Tibial nerve (tissue), 4 donors: ENCODE results near the gene NUP93. TPM values are rescaled to one million over a fixed set of nuclear protein-coding genes. Genes with fewer than 3 reads are reported as not detected.

Experiments used
- DNase-seq, 2 donors: peaks; one replicate each; pipeline ENCODE4 v3.0.0-alpha.2; 2019; ENCODE audit warnings: low spot score in 2 of 2
- H3K27ac ChIP-seq, 4 donors: fragments of 200-600 bp; sonication (generic) in 3 of 4; one replicate each; pipeline ENCODE4 v1.5.1; 2017 to 2019; ENCODE audit warnings: mild to moderate bottlenecking in 1 of 4
- H3K27me3 ChIP-seq, 2 donors: fragments of 200-600 bp; sonication (generic) in 1 of 2; one replicate each; pipeline versions ENCODE4 v1.5.1 to v1.6.0; 2017 to 2019
- H3K36me3 ChIP-seq, 3 donors: fragments of 200-600 bp; sonication (generic); one replicate each; pipeline ENCODE4 v1.5.1; 2018 to 2019
- H3K4me1 ChIP-seq, 4 donors: fragments of 200-600 bp; sonication (generic) in 3 of 4; one replicate each; pipeline ENCODE4 v1.5.1; 2017 to 2019
- H3K4me3 ChIP-seq, 4 donors: fragments of 200-600 bp; sonication (generic) in 3 of 4; one replicate each; pipeline ENCODE4 v1.5.1; 2017 to 2019; ENCODE audit warnings: mild to moderate bottlenecking in 1 of 4, moderate library complexity in 1 of 4
- H3K9me3 ChIP-seq, 4 donors: fragments of 200-600 bp; sonication (generic) in 3 of 4; one replicate each; pipeline ENCODE4 v1.5.1; 2017 to 2019
- CTCF ChIP-seq, 5 experiments: fragments of 200-600 bp in 3 of 5; fragments of 450-650 bp in 2 of 5; sonication (generic) in 3 of 5; IDR thresholded peaks; one replicate each; pipeline ENCODE4 v1.5.1; 2016 to 2019; ENCODE audit warnings: antibody characterized with exemption in 5 of 5, mild to moderate bottlenecking in 3 of 5, moderate library complexity in 2 of 5
- EP300 ChIP-seq, 2 donors: sonication (generic); formaldehyde crosslinking; IDR thresholded peaks; one replicate each; pipeline ENCODE4 v1.6.1; 2017; ENCODE audit warnings: antibody characterized with exemption in 2 of 2, mild to moderate bottlenecking in 1 of 2
- POLR2A ChIP-seq, 2 donors: fragments of 450-650 bp; IDR thresholded peaks; one replicate each; pipeline ENCODE4 v1.6.1; 2017; ENCODE audit warnings: antibody characterized with exemption in 2 of 2, mild to moderate bottlenecking in 2 of 2, moderate library complexity in 2 of 2
- WGBS, 2 donors: methylation state at CpG; one replicate each; pipeline ENCODE4 v1.1.5; 2018; 5-methylcytosine and 5-hydroxymethylcytosine counted together
- total RNA-seq, 4 donors: library from RNA; depleted of rRNA; stranded (reverse); fragments of >200 nt; gene quantifications; one replicate each; pipeline ENCODE4 v1.1.0, GENCODE V29; 2016

Gene NUP93
- total RNA-seq, 4 donors from 2014 or later = 27.6 to 65.7 (median 43.8) TPM

- Histone ChIP-seq H3K36me3 (peaks cover 0 to 13% (median 0%) of the 10 kb centered on the region in 3 donors), H3K27me3 (no peaks in the 10 kb centered on the region), H3K27ac (peak overlapping the region in 2 of 4 donors; percentile 26 to 49), H3K9me3 (peaks cover 0 to 5% (median 0%) of the 10 kb centered on the region in 4 donors), H3K4me1 (peaks cover 0 to 49% (median 9%) of the 10 kb centered on the region in 4 donors), H3K4me3 (no peak overlapping the region)
- DNase-seq = no peak
- TF ChIP-seq POLR2A (IDR thresholded peaks at IDR 0.05) (no peak), EP300 (IDR thresholded peaks at IDR 0.05) (no peak), CTCF (IDR thresholded peaks at IDR 0.05) (no peak)
- 60% methylated on average over 3 of the region's 3 CpGs for WGBS, 2 donors
These were observed 20.0 kb downstream of the NUP93 start for GRCh38 chr16:56749672-56750491.

- DNase-seq = no peak
- no peak for TF ChIP-seq CTCF (IDR thresholded peaks at IDR 0.05)
- no peak for TF ChIP-seq EP300 (IDR thresholded peaks at IDR 0.05)
- TF ChIP-seq POLR2A (IDR thresholded peaks at IDR 0.05) = no peak
- Histone ChIP-seq H3K4me3 (no peak overlapping the region), H3K36me3 (peaks cover 0 to 16% (median 0%) of the 10 kb centered on the region in 3 donors), H3K27ac (no peak overlapping the region), H3K4me1 (peaks cover 0 to 19% (median 9%) of the 10 kb centered on the region in 4 donors), H3K9me3 (peaks cover 0 to 5% (median 0%) of the 10 kb centered on the region in 4 donors), H3K27me3 (no peaks in the 10 kb centered on the region)
These were observed 23.5 kb downstream of the NUP93 start for GRCh38 chr16:56753410-56753809.

- Histone ChIP-seq H3K27ac (no peak overlapping the region), H3K36me3 (peaks cover 0 to 17% (median 0%) of the 10 kb centered on the region in 3 donors), H3K27me3 (no peaks in the 10 kb centered on the region), H3K9me3 (peaks cover 0 to 5% (median 0%) of the 10 kb centered on the region in 4 donors), H3K4me1 (peaks cover 0 to 14% (median 4%) of the 10 kb centered on the region in 4 donors), H3K4me3 (no peak overlapping the region)
- TF ChIP-seq CTCF (IDR thresholded peaks at IDR 0.05) = no peak
- TF ChIP-seq POLR2A (IDR thresholded peaks at IDR 0.05) = no peak
- TF ChIP-seq EP300 (IDR thresholded peaks at IDR 0.05) = no peak
- DNase-seq = no peak
These were observed 25.1 kb downstream of the NUP93 start for GRCh38 chr16:56755038-56755437.

- no peak overlapping the region for H3K4me3 ChIP-seq
- TF ChIP-seq POLR2A (IDR thresholded peaks at IDR 0.05) = no peak
- no peak for TF ChIP-seq CTCF (IDR thresholded peaks at IDR 0.05)
- no peak for TF ChIP-seq EP300 (IDR thresholded peaks at IDR 0.05)
- WGBS, 2 donors = 96 to 97% methylated on average over 3 of the region's 3 CpGs
- H3K27me3 ChIP-seq = no peaks in the 10 kb centered on the region
- peaks cover 0 to 5% (median 0%) of the 10 kb centered on the region in 4 donors for H3K9me3 ChIP-seq
- H3K4me1 ChIP-seq = peaks cover 0 to 7% (median 0%) of the 10 kb centered on the region in 4 donors
- no peak for DNase-seq
- H3K27ac ChIP-seq = no peak overlapping the region
- H3K36me3 ChIP-seq = peaks cover 0 to 31% (median 4%) of the 10 kb centered on the region in 3 donors
These were observed 28.5 kb downstream of the NUP93 start for GRCh38 chr16:56758432-56758831.

- Histone ChIP-seq H3K4me3 (no peak overlapping the region), H3K36me3 (peaks cover 0 to 30% (median 4%) of the 10 kb centered on the region in 3 donors), H3K4me1 (peaks cover 0 to 7% (median 0%) of the 10 kb centered on the region in 4 donors), H3K27me3 (no peaks in the 10 kb centered on the region), H3K9me3 (peaks cover 0 to 5% (median 0%) of the 10 kb centered on the region in 4 donors), H3K27ac (no peak overlapping the region)
- 74 to 75% methylated on average over 4 of the region's 4 CpGs for WGBS, 2 donors
- no peak for TF ChIP-seq POLR2A (IDR thresholded peaks at IDR 0.05)
- no peak for TF ChIP-seq EP300 (IDR thresholded peaks at IDR 0.05)
- TF ChIP-seq CTCF (IDR thresholded peaks at IDR 0.05) = no peak
- no peak for DNase-seq
These were observed 29.0 kb downstream of the NUP93 start for GRCh38 chr16:56758930-56759329.
